ENCODE measurements around the gene SLC25A13. TPM values are rescaled to one million over a fixed set of nuclear protein-coding genes. Genes with fewer than 3 reads are reported as not detected.

The SLC25A13 gene
- total and polyA plus RNA-seq, 9 of the 15 experiments (the other 6 are each of a cell fraction or from before 2014, with no cell fraction given): 21.4 to 80.2 (median 58.7) TPM

- TF ChIP-seq SNRNP70 (optimal IDR thresholded peaks at IDR 0.05; ENCODE audit: low read depth, low read length) (no peak), RBM14 (IDR thresholded peaks at IDR 0.05; ENCODE audit: borderline replicate concordance, insufficient read depth, low read depth, low read length) (no peak), ZNF780A (CRISPR knock-in tag; IDR thresholded peaks at IDR 0.05) (no peak), ZNF197 (CRISPR knock-in tag; IDR thresholded peaks at IDR 0.05; ENCODE audit: low read depth) (peak; percentile 63; the same call in 1 of the 2 replicates), BHLHE40 (IDR thresholded peaks at IDR 0.05; ENCODE audit: low read length) (peak; percentile 97), ZNF274 (IDR thresholded peaks at IDR 0.05; ENCODE audit: borderline replicate concordance, low read depth, low read length) (no peak), PML (IDR thresholded peaks at IDR 0.05; ENCODE audit: low read length) (peak; percentile 50; the same call in 1 of the 2 replicates), CREB3L1 (IDR thresholded peaks at IDR 0.05; ENCODE audit: borderline replicate concordance, low read depth) (peak; percentile 63; the same call in 1 of the 2 replicates), GTF2B (IDR thresholded peaks at IDR 0.05; ENCODE audit: extremely low read depth, insufficient read length) (no peak), HMGXB4 (CRISPR knock-in tag; IDR thresholded peaks at IDR 0.05) (no peak; the same call in 1 of the 2 replicates), ELF1 (tag; IDR thresholded peaks at IDR 0.05) (no peak), KLF1 (tag; IDR thresholded peaks at IDR 0.05) (peak; percentile 40; the same call in 1 of the 2 replicates), TGIF2 (CRISPR knock-in tag; IDR thresholded peaks at IDR 0.05) (peak; percentile 93; the same call in 1 of the 2 replicates)
Observed at GRCh38 chr7:96321658-96322372, at the start of gene SLC25A13 (continued).

Measured in K562 (cell line).